CD4-positive, CD25-positive, alpha-beta regulatory T cell (primary cell): ENCODE data around the gene NUP210. TPM values are rescaled to one million over a fixed set of nuclear protein-coding genes. Genes with fewer than 3 reads are reported as not detected.
A peak's percentile ranks its signal among the peaks of the same experiment; 100 is the strongest.

Experiments
- ATAC-seq, 2 donors: fragments of 150-1000 bp; cut with Tn5 transposase; one replicate each; pipeline ENCODE4 v1.10.0; 2021; ENCODE audit warnings: low read depth in 2 of 2, moderate number of reproducible peaks in 2 of 2, moderate library complexity in 1 of 2
- DNase-seq, 3 donors: peaks; one replicate each; pipeline versions ENCODE4 v3.0.0 to v3.0.0-alpha.2; 2012 to 2022; ENCODE audit warnings: mixed read lengths in 1 of 3
- H3K27ac ChIP-seq: one replicate; pipeline ENCODE4 v1.7.0; 2013; ENCODE audit warnings: mild to moderate bottlenecking, low read length; ENCODE audit not compliant: insufficient read depth, poor library complexity, severe bottlenecking
- H3K27me3 ChIP-seq: one replicate; pipeline ENCODE4 v1.7.0; 2013; ENCODE audit warnings: low read length; ENCODE audit not compliant: control insufficient read depth, insufficient read depth
- H3K36me3 ChIP-seq: one replicate; pipeline ENCODE4 v1.7.0; 2013; ENCODE audit warnings: mild to moderate bottlenecking, low read length, moderate library complexity; ENCODE audit not compliant: control insufficient read depth, insufficient read depth
- H3K4me1 ChIP-seq: 2 replicates; pipeline ENCODE4 v1.7.0; 2013; ENCODE audit warnings: mild to moderate bottlenecking, low read length; ENCODE audit not compliant: insufficient read depth, control insufficient read depth, poor library complexity, severe bottlenecking
- H3K4me3 ChIP-seq: one replicate; pipeline ENCODE4 v1.7.0; 2013; ENCODE audit warnings: low read depth, mild to moderate bottlenecking, low read length, moderate library complexity
- H3K9me3 ChIP-seq, 2 experiments: 1 replicate in 1 of 2; 2 replicates in 1 of 2; pipeline ENCODE4 v1.7.0; 2013; ENCODE audit warnings: low read length in 2 of 2, mild to moderate bottlenecking in 1 of 2, moderate library complexity in 1 of 2; ENCODE audit not compliant: control insufficient read depth in 2 of 2
- H3K27ac Mint-ChIP-seq, 3 donors: one replicate each; pipeline ENCODE4 v1.8.0; 2020 to 2022; ENCODE audit warnings: mild to moderate bottlenecking in 3 of 3, mixed read lengths in 3 of 3, moderate library complexity in 2 of 3
- H3K27me3 Mint-ChIP-seq: one replicate; pipeline ENCODE4 v1.8.0; 2022; ENCODE audit warnings: mild to moderate bottlenecking, mixed read lengths
- H3K36me3 Mint-ChIP-seq: one replicate; pipeline ENCODE4 v1.8.0; 2020; ENCODE audit warnings: mixed read lengths
- H3K4me1 Mint-ChIP-seq, 4 donors: one replicate each; pipeline ENCODE4 v1.8.0; 2020 to 2022; ENCODE audit warnings: mixed read lengths in 4 of 4, mild to moderate bottlenecking in 1 of 4
- H3K4me3 Mint-ChIP-seq, 4 donors: one replicate each; pipeline ENCODE4 v1.8.0; 2020 to 2022; ENCODE audit warnings: mild to moderate bottlenecking in 4 of 4, mixed read lengths in 4 of 4, moderate library complexity in 3 of 4
- H3K9me3 Mint-ChIP-seq, 7 donors: one replicate each; pipeline ENCODE4 v1.8.0; 2020 to 2022; ENCODE audit warnings: mixed read lengths in 7 of 7, mild to moderate bottlenecking in 3 of 7, moderate library complexity in 2 of 7
- polyA plus RNA-seq, 4 donors: library from polyadenylated mRNA; unstranded; fragments of 300-500 nt; fragmentation: Illumina TruSeq; gene quantifications; one replicate each; pipeline ENCODE4 v1.2.3, GENCODE V29; 2021
- total RNA-seq: library from RNA; stranded (reverse); gene quantifications from one replicate; pipeline ENCODE4 v1.2.3, GENCODE V29; 2022

The NUP210 gene
- total and polyA plus RNA-seq, 5 donors from 2014 or later = 42.4 to 125 (median 45.4) TPM

DNA sequence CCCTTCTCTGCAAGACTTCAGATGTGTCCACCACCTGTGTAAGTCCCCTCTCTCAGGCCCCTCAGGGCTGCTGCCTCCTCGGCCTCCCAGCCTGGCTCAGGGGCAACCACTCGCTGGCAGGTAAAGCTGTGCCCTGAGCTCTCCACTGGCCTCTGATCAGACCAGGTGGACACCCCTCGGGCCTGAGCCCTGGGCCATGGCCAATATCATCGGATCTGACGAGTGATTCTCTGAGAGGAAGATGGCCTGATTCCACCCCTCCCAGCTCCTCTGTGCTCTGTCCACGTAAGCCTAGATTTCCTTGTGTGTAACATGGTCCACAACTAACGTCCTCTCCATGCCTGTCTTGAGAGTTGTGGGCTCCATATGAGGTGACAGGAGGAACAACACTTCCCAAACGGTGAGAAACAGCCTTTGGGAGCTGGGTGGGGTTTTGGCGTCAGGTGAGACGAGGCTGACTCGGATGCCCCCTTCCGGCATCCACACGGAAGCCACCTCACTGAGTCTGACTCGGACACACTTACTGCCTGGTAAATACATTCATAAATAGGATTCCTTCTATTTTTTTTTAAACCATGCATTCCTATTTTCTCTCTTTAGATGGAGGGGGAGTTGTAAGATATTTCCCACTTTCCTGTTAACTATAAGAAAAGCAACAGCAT, 86.8 kb downstream of the NUP210 start:
- ATAC-seq (no peak), DNase-seq (no peak)
- Histone ChIP-seq H3K27ac (no peak overlapping the region), H3K4me1 (no peaks in the 10 kb centered on the region), H3K36me3 (peaks cover 96% of the 10 kb centered on the region), H3K9me3 (no peaks in the 10 kb centered on the region), H3K4me3 (no peak overlapping the region), H3K27me3 (no peaks in the 10 kb centered on the region)
- H3K4me1 Mint-ChIP-seq = peaks cover 0 to 9% (median 3%) of the 10 kb centered on the region in 4 donors
- H3K27ac Mint-ChIP-seq = peak overlapping the region in 2 of 3 donors; percentile 14 to 70
- H3K27me3 Mint-ChIP-seq = no peaks in the 10 kb centered on the region
- peak overlapping the region in 1 of 4 donors; percentile 29 for H3K4me3 Mint-ChIP-seq
- H3K36me3 Mint-ChIP-seq = peaks cover 33% of the 10 kb centered on the region
- H3K9me3 Mint-ChIP-seq = no peaks in the 10 kb centered on the region

DNA sequence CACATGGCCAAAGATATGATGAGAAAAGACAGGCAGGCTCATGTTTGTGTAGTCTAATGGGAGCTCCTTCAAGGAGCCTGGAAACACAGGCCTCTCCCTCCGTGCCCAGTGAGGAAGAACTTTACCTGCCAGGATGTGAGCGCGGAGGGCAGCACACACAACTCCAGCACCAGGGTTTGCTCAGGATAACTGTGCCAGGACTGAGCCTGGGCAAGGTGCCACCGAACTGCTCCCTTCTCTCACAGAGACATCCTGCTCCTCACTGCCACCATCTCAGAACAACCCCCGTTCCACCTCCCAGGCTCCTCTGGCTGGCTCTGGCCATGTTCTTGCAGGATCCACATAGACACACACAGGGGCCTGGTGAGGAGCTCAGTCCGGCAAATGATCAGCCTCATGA, 87.4 kb downstream of the NUP210 start:
- Histone ChIP-seq H3K27me3 (no peaks in the 10 kb centered on the region), H3K4me3 (no peak overlapping the region), H3K27ac (no peak overlapping the region), H3K4me1 (no peaks in the 10 kb centered on the region), H3K9me3 (no peaks in the 10 kb centered on the region), H3K36me3 (peaks cover 98% of the 10 kb centered on the region)
- no peak for DNase-seq
- H3K36me3 Mint-ChIP-seq = peaks cover 30% of the 10 kb centered on the region
- H3K27ac Mint-ChIP-seq = peak overlapping the region; percentile 56 to 86 (median 62)
- ATAC-seq = no peak
- H3K4me3 Mint-ChIP-seq = no peak overlapping the region
- peaks cover 0 to 8% (median 3%) of the 10 kb centered on the region in 4 donors for H3K4me1 Mint-ChIP-seq
- no peaks in the 10 kb centered on the region for H3K9me3 Mint-ChIP-seq
- no peaks in the 10 kb centered on the region for H3K27me3 Mint-ChIP-seq

DNA sequence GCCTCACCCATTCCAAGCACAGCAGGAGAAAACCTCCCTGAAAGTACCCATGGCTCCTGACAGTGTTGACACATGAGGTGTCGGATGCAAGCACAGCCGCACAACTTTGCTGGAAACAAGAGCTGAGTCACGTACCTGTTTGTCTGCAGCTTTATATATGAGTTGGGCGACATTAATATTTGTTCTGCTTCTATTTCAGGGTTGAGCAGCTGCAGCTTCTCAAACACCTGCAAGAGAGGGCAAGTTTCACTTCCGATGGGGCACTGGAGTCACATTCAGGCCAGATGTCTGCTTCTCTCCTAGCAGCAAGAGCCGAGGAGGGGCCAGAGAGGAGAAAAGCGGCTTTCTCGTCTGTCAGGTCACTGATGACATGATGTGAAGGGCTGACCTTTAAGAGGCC, 88.0 kb downstream of the NUP210 start:
- H3K27ac Mint-ChIP-seq = peak overlapping the region; percentile 62 to 86 (median 82)
- no peak overlapping the region for H3K4me3 Mint-ChIP-seq
- H3K4me1 Mint-ChIP-seq = peaks cover 0 to 5% (median 2%) of the 10 kb centered on the region in 4 donors
- peak in 1 of 3 donors; percentile 38 for DNase-seq
- Histone ChIP-seq H3K4me1 (no peaks in the 10 kb centered on the region), H3K36me3 (peaks cover 98% of the 10 kb centered on the region), H3K9me3 (no peaks in the 10 kb centered on the region), H3K27ac (no peak overlapping the region), H3K4me3 (no peak overlapping the region), H3K27me3 (no peaks in the 10 kb centered on the region)
- peaks cover 26% of the 10 kb centered on the region for H3K36me3 Mint-ChIP-seq
- H3K9me3 Mint-ChIP-seq = no peaks in the 10 kb centered on the region
- no peaks in the 10 kb centered on the region for H3K27me3 Mint-ChIP-seq
- peak; percentile 43 to 45 for ATAC-seq

DNA sequence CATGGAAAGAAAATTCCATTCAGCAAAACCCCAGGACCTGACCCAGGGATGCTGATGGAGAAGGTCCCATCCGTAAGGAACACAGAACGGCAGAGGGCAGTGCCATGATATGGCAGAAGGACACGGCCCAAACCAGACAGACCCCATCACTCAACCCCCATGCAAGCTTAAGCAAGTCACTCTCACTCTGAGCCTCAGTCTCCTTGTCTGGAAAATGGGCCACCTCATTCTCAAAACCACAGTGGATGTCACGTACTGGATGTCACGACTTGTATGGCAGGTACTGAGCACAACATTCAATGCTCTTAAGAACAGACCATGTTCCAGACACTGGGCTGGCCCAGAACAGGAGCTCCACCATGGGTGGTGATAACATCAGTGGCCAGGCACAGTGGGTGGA, 90.4 kb downstream of the NUP210 start:
- H3K4me3 ChIP-seq = no peak overlapping the region
- H3K9me3 ChIP-seq = no peaks in the 10 kb centered on the region
- Mint-ChIP-seq H3K9me3 (no peaks in the 10 kb centered on the region), H3K4me1 (peaks cover 0 to 4% (median 2%) of the 10 kb centered on the region in 4 donors), H3K36me3 (peaks cover 30% of the 10 kb centered on the region), H3K27me3 (no peaks in the 10 kb centered on the region), H3K27ac (peak overlapping the region in 2 of 3 donors; percentile 62 to 78), H3K4me3 (no peak overlapping the region)
- H3K36me3 ChIP-seq = peaks cover 99% of the 10 kb centered on the region
- H3K4me1 ChIP-seq = no peaks in the 10 kb centered on the region
- ATAC-seq (no peak), DNase-seq (no peak)
- no peak overlapping the region for H3K27ac ChIP-seq
- H3K27me3 ChIP-seq = no peaks in the 10 kb centered on the region

DNA sequence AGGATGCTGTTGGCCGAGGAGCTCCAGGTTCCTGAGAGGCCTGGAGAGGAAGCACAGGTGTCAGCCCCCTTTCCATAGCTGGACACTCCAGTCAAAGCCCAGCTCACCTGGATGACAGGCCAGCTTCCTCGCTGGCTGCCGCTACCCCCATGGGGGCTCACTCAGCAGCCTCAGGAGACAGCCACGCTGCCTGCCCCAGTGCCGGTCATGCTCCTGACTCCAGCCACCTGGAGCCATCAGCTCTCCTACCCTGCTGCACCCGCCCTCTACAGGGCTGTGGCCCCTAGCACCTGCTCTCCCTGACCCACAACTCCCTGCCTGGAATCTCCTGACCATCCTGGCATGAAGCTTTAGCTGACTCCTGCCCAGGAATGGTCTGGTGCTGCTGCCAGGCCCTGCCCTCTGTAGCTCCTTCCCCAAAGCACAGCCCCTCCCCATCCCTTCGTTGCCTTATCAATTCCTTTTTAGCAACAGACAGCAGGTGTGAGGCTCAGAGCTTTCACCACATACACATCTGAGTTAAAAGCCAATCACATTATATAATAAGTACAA, 94.2 kb downstream of the NUP210 start:
- Mint-ChIP-seq H3K36me3 (peaks cover 20% of the 10 kb centered on the region), H3K9me3 (peaks cover 0 to 1% (median 0%) of the 10 kb centered on the region in 7 donors)
- ATAC-seq = no peak

DNA sequence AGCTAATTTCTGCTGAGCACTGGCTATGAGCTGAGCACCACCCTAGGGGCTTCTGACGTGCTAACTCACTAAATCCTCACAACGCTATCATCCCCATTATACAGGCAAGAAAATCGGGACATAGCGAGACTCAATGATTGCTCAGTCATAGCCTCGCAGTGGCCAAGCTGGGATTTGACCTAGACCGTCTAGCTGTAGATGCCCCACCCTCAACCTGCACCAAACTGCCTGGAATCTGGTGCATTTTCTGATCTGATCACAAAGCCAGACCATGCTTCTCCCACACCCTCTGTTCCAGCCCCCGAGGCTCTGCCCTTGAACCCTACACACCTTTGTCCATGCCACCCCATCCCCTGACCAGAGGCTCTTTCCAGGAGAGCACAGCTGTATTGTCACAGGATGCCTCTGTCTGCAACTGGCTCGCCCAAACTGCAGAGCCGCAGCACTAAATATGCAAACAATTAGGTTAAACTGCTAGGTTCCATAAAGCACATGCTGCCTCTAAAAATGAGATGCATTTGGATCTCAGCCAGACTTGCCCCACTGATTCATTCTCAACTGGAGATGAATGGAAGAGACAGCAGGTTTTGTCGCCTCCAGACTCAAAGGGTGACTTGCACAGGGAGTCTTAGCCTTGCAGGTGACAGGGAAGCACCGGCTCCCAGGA, 95.2 kb downstream of the NUP210 start:
- no peak for DNase-seq

More for the DNA sequence above, 94.2 kb downstream of the NUP210 start:
- no peaks in the 10 kb centered on the region for H3K9me3 ChIP-seq
- no peaks in the 10 kb centered on the region for H3K27me3 Mint-ChIP-seq
- no peaks in the 10 kb centered on the region for H3K27me3 ChIP-seq
- H3K4me3 ChIP-seq = no peak overlapping the region
- H3K27ac Mint-ChIP-seq = peak overlapping the region in 1 of 3 donors; percentile 75
- no peak overlapping the region for H3K27ac ChIP-seq
- H3K4me1 ChIP-seq = no peaks in the 10 kb centered on the region
- H3K4me1 Mint-ChIP-seq = no peaks in the 10 kb centered on the region
- no peak for DNase-seq
- no peak overlapping the region for H3K4me3 Mint-ChIP-seq
- H3K36me3 ChIP-seq = peaks cover 99% of the 10 kb centered on the region

DNA sequence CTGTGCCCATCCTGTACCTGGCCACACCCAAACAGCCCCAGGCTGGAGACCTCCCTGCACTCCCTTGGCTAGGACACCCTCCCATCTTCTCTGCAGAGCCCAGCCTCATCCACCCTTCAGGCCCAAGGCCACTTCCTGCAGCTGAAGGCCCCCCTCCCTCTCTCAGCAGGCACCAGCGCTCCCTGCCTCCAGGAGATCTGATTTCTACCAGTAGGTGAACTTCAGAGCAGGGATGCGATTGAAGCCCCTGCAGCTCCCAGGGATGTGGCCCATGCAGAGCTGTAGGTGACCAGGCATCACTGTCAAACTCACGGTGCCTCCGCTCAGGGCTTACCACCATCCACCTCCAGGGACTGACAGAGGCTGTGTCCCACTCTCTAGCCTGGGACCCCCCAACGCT, 96.3 kb downstream of the NUP210 start:
- H3K4me1 Mint-ChIP-seq = no peaks in the 10 kb centered on the region
- H3K27ac Mint-ChIP-seq = peak overlapping the region in 1 of 3 donors; percentile 41
- H3K9me3 Mint-ChIP-seq = peaks cover 0 to 1% (median 0%) of the 10 kb centered on the region in 7 donors
- H3K27me3 Mint-ChIP-seq = no peaks in the 10 kb centered on the region
- H3K27me3 ChIP-seq = no peaks in the 10 kb centered on the region
- no peak overlapping the region for H3K4me3 Mint-ChIP-seq
- H3K27ac ChIP-seq = no peak overlapping the region
- ATAC-seq (no peak), DNase-seq (no peak)
- peaks cover 99% of the 10 kb centered on the region for H3K36me3 ChIP-seq
- no peaks in the 10 kb centered on the region for H3K9me3 ChIP-seq
- no peaks in the 10 kb centered on the region for H3K4me1 ChIP-seq
- no peak overlapping the region for H3K4me3 ChIP-seq
- peaks cover 16% of the 10 kb centered on the region for H3K36me3 Mint-ChIP-seq

More for the DNA sequence above, 95.2 kb downstream of the NUP210 start:
- Histone ChIP-seq H3K9me3 (no peaks in the 10 kb centered on the region), H3K36me3 (peaks cover 99% of the 10 kb centered on the region), H3K27me3 (no peaks in the 10 kb centered on the region), H3K4me1 (no peaks in the 10 kb centered on the region), H3K4me3 (no peak overlapping the region), H3K27ac (no peak overlapping the region)
- peak overlapping the region in 1 of 3 donors; percentile 16 for H3K27ac Mint-ChIP-seq
- no peaks in the 10 kb centered on the region for H3K27me3 Mint-ChIP-seq
- H3K9me3 Mint-ChIP-seq = peaks cover 0 to 1% (median 0%) of the 10 kb centered on the region in 7 donors
- no peaks in the 10 kb centered on the region for H3K4me1 Mint-ChIP-seq
- peaks cover 16% of the 10 kb centered on the region for H3K36me3 Mint-ChIP-seq
- no peak for ATAC-seq
- peak overlapping the region in 1 of 4 donors; percentile 43 for H3K4me3 Mint-ChIP-seq
